ENCODE measurements around the gene SMKR1. TPM values are rescaled to one million over a fixed set of nuclear protein-coding genes. Genes with fewer than 3 reads are reported as not detected.

Gene SMKR1
- total RNA-seq, 4 donors from 2014 or later: not detected

DNA sequence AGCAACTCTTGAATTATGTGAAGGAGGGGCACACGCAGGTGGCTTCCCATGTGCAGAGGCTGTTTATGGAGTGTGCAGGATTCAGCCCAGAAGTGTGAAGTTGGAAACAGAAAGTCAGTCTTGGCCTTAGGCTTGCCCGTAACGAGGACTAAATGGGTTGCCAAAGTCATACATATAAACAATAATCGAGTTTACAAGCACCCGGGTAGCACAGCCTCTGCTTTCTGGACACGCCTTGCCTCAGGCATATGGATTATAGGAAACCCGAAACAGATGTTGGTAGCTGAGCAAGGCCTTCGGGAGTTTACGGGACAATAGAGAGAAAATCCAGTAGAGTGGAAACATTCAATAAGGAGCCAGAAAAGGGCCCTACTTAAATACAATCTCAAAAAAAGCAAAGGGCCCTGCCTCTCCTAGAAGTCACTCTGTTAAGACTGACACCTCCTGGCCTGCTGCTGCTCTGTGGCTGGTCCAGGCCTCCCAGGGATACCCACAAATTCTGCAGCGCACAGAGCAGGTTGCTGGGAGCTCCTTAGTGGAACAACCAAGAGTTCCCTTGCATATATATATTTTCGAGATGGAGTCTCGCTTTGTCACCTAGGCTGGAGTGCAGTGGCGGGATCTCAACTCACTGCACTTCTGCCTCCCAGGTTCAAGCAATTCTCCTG, 48.5 kb downstream of the SMKR1 start:
- Histone ChIP-seq H3K9me3 (no peaks in the 10 kb centered on the region), H3K27ac (no peak overlapping the region), H3K36me3 (no peaks in the 10 kb centered on the region), H3K4me3 (no peak overlapping the region), H3K4me1 (no peaks in the 10 kb centered on the region), H3K27me3 (peaks cover 3% of the 10 kb centered on the region)
- TF ChIP-seq POLR2AphosphoS5 (IDR thresholded peaks at IDR 0.05) (no peak), POLR2A (IDR thresholded peaks at IDR 0.05) (no peak), EP300 (IDR thresholded peaks at IDR 0.05) (no peak)
- TF ChIP-seq, protein P1, sequence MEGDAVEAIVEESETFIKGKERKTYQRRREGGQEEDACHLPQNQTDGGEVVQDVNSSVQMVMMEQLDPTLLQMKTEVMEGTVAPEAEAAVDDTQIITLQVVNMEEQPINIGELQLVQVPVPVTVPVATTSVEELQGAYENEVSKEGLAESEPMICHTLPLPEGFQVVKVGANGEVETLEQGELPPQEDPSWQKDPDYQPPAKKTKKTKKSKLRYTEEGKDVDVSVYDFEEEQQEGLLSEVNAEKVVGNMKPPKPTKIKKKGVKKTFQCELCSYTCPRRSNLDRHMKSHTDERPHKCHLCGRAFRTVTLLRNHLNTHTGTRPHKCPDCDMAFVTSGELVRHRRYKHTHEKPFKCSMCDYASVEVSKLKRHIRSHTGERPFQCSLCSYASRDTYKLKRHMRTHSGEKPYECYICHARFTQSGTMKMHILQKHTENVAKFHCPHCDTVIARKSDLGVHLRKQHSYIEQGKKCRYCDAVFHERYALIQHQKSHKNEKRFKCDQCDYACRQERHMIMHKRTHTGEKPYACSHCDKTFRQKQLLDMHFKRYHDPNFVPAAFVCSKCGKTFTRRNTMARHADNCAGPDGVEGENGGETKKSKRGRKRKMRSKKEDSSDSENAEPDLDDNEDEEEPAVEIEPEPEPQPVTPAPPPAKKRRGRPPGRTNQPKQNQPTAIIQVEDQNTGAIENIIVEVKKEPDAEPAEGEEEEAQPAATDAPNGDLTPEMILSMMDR (IDR thresholded peaks at IDR 0.05): no peak
- no peak for DNase-seq (ENCODE audit: low spot score in 2 of 2)
- WGBS: 44% methylated on average over 13 of the region's 13 CpGs

DNA sequence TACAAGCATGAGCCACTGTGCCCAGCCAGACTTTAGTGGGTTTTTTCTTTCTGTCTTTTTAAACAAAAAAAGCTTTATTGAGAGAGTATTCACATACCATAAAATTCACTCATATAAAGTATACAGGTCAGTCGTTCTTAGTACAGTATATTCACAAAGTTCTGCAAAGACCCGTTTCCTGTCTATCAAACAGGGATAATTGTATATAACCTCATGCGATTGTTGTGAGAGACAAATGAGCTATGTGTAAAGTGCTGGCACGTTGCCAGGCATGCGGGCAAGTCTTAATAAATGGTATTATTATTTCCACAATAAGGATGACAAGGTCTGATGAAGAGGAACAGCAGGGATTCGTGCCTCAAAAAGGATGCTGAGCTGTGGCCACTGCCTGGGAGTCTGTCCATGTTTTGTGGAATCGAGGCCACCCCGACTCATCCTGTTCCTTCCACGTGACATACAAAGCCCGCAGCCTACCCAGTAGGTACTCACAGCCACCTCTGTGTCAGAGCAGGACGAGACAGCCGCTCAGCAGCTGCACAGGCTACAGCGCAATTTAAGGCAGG, 51.6 kb downstream of the SMKR1 start:
- no peak overlapping the region for H3K27ac ChIP-seq
- H3K4me3 ChIP-seq: no peak overlapping the region
- DNase-seq (ENCODE audit: low spot score in 2 of 2): no peak
- H3K4me1 ChIP-seq: no peaks in the 10 kb centered on the region
- peaks cover 7% of the 10 kb centered on the region for H3K27me3 ChIP-seq
- whole genome bisulfite sequencing: 35% methylated on average over 13 of the region's 13 CpGs
- no peaks in the 10 kb centered on the region for H3K36me3 ChIP-seq
- H3K9me3 ChIP-seq: no peaks in the 10 kb centered on the region
- TF ChIP-seq POLR2A (IDR thresholded peaks at IDR 0.05) (no peak), POLR2AphosphoS5 (IDR thresholded peaks at IDR 0.05) (no peak), EP300 (IDR thresholded peaks at IDR 0.05) (no peak)
- TF ChIP-seq, protein P1 (IDR thresholded peaks at IDR 0.05): no peak

DNA sequence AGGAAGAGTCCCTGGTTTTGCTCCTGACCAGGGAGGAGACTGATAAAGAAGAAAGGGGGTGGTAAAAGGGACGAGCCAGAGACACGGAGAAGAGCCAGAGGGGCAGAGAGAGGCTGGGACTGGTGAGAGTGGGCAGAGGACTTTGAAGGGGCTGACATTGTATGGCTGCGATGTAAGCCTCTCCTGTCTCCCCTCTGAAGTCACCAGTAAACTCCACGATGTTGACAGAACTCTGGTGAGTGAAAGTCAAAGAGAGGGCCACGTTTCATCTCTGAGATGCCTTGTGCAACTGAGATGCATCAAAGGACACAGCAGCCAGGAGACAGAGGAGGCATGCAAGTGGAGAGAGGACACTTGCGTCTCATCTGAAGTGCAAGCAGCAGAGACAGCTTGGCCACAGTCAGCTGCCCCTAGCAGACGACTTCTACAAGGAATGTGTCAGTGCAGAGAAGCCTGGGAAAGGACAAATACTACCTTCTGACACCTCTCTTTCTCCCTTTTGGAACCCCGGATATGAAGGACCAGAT, 54.3 kb downstream of the SMKR1 start:
- 49% methylated on average over 8 of the region's 8 CpGs for WGBS
- H3K27ac ChIP-seq: no peak overlapping the region
- no peaks in the 10 kb centered on the region for H3K4me1 ChIP-seq
- no peaks in the 10 kb centered on the region for H3K36me3 ChIP-seq
- peaks cover 8% of the 10 kb centered on the region for H3K27me3 ChIP-seq
- H3K9me3 ChIP-seq: no peaks in the 10 kb centered on the region
- no peak overlapping the region for H3K4me3 ChIP-seq
- TF ChIP-seq, protein P1 (IDR thresholded peaks at IDR 0.05): no peak
- DNase-seq (ENCODE audit: low spot score in 2 of 2): no peak

DNA sequence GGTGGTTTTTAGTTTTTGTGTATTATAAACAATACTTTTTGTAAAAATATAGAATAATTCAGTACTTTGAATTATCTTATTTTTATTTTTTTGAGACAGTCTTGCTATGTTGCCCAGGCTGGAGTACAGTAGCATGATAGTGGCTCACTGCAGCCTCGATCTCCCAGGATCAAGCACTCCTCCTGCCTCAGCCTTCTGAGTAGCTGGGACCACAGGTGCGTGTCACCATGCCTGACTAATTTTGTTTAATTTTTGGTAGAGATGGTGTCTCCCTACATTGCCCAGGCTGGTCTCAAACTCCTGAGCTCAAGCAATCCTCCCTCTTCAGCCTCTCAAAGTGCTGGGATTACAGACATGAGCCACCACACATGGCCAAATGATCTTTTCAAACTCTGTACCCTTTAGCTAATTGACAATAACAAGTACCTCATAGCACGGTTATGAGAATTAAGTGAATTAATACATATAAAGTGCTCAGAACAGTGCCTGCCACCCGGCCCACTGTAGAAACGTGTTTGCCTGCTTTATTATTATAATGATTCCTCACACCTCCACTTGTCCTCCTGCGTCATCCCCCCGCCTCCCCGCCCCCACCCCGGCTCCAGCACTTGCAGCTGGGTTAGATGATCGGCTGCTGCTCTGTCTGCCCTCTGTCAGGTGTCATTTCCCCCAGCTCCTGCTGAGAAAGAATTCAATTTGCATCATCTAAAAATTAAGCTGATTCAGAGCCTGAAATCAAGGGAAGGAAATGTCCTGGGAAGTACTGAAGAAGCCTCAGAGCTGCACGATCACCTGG, 55.6 kb downstream of the SMKR1 start:
- H3K27ac ChIP-seq: no peak overlapping the region
- WGBS: 51% methylated on average over 10 of the region's 11 CpGs
- DNase-seq (ENCODE audit: low spot score in 2 of 2): no peak
- H3K4me1 ChIP-seq: no peaks in the 10 kb centered on the region
- H3K27me3 ChIP-seq: peaks cover 9% of the 10 kb centered on the region
- no peaks in the 10 kb centered on the region for H3K36me3 ChIP-seq
- no peaks in the 10 kb centered on the region for H3K9me3 ChIP-seq
- TF ChIP-seq POLR2A (IDR thresholded peaks at IDR 0.05) (no peak), POLR2AphosphoS5 (IDR thresholded peaks at IDR 0.05) (no peak), EP300 (IDR thresholded peaks at IDR 0.05) (no peak)
- TF ChIP-seq, protein P1 (IDR thresholded peaks at IDR 0.05): no peak
- no peak overlapping the region for H3K4me3 ChIP-seq

DNA sequence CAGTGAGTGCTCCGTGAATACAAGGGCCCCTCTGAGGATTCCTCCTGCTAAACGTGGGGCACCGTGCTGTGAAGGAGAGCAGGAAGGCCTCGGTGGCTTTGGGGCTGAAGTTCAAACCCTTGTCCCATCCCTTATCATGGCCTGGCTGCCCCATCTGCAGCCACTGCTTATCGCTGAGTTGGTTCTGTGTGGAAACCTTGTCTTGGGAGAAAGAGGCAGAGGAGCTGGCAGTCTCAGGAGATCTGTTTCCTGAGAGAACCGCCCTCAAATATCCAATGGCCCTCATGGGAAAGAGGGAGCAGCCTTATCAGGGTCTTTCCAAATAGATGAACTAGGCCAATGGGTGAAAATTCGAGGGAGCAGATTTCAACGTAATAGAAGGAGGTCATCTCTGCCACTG, 57.2 kb downstream of the SMKR1 start:
- Histone ChIP-seq H3K9me3 (no peaks in the 10 kb centered on the region), H3K27me3 (peaks cover 11% of the 10 kb centered on the region), H3K4me3 (no peak overlapping the region), H3K36me3 (no peaks in the 10 kb centered on the region), H3K27ac (no peak overlapping the region), H3K4me1 (no peaks in the 10 kb centered on the region)
- TF ChIP-seq POLR2AphosphoS5 (IDR thresholded peaks at IDR 0.05): no peak
- TF ChIP-seq, protein P1 (IDR thresholded peaks at IDR 0.05): no peak
- no peak for TF ChIP-seq POLR2A (IDR thresholded peaks at IDR 0.05)
- no peak for TF ChIP-seq EP300 (IDR thresholded peaks at IDR 0.05)
- WGBS: 86% methylated on average over 8 of the region's 8 CpGs
- DNase-seq (ENCODE audit: low spot score in 2 of 2): no peak

Data from suprapubic skin (tissue), 4 donors.